HepG2 (cell line): ENCODE measurements around the gene SLC17A9. TPM values are rescaled to one million over a fixed set of nuclear protein-coding genes. Genes with fewer than 3 reads are reported as not detected.
A peak's percentile ranks its signal among the peaks of the same experiment; 100 is the strongest.

Experiments used
- ARID2 ChIP-seq: sonication (generic); formaldehyde crosslinking; IDR thresholded peaks from 2 replicates; pipeline ENCODE4 v1.8.1; 2022; ENCODE audit warnings: mild to moderate bottlenecking, missing genetic modification reagents, borderline replicate concordance
- FOXC1 ChIP-seq: sonication (generic); formaldehyde crosslinking; IDR thresholded peaks from 2 replicates; pipeline ENCODE4 v1.8.0; 2022; ENCODE audit warnings: mild to moderate bottlenecking, missing genetic modification reagents, borderline replicate concordance
- MTA1 ChIP-seq: sonication (generic); formaldehyde crosslinking; IDR thresholded peaks from 2 replicates; pipeline ENCODE4 v1.4.0; 2020; ENCODE audit warnings: missing genetic modification reagents, mild to moderate bottlenecking, borderline replicate concordance
- MYC ChIP-seq: sonication (generic); formaldehyde crosslinking; IDR thresholded peaks from 2 replicates; pipeline ENCODE4 v1.9.0; 2021; ENCODE audit warnings: missing genetic modification reagents, borderline replicate concordance
- NFYB ChIP-seq: sonication (generic); formaldehyde crosslinking; IDR thresholded peaks from 2 replicates; pipeline ENCODE4 v1.4.0; 2020; ENCODE audit warnings: missing genetic modification reagents
- NFYC ChIP-seq: IDR thresholded peaks from 2 replicates; pipeline ENCODE4 v1.6.1; 2016; ENCODE audit warnings: missing genetic modification reagents, missing compliant biosample characterization
- PCBP1 ChIP-seq: fragments of 200-400 bp; formaldehyde crosslinking; IDR thresholded peaks from 2 replicates; pipeline ENCODE4 v1.6.1; 2017; ENCODE audit warnings: mild to moderate bottlenecking, low read depth, low read length, borderline replicate concordance
- PCBP2 ChIP-seq: fragments of 200-400 bp; formaldehyde crosslinking; optimal IDR thresholded peaks from 2 replicates; pipeline ENCODE3; 2018; ENCODE audit warnings: low read length, low read depth; ENCODE audit not compliant: poor library complexity, severe bottlenecking
- RBFOX2 ChIP-seq: fragments of 200-400 bp; formaldehyde crosslinking; IDR thresholded peaks from 2 replicates; pipeline ENCODE4 v1.6.1; 2017; ENCODE audit warnings: low read depth, mild to moderate bottlenecking, low read length
- RFX5 ChIP-seq: IDR thresholded peaks from 2 replicates; pipeline ENCODE4 v1.6.1; 2011; ENCODE audit warnings: low read depth, low read length, improper control_type of control experiment
- ZNF207 ChIP-seq: fragments of 450-650 bp; IDR thresholded peaks from 2 replicates; pipeline ENCODE4 v1.6.1; 2016; ENCODE audit warnings: antibody characterized with exemption, borderline replicate concordance
- ZNF891 ChIP-seq: sonication (generic); formaldehyde crosslinking; IDR thresholded peaks from 2 replicates; pipeline ENCODE4 v1.5.0; 2020; ENCODE audit warnings: mild to moderate bottlenecking, missing genetic modification reagents
- polyA plus RNA-seq, 8 experiments: library from polyadenylated mRNA; depleted of rRNA in 3 of 8; stranded (reverse) in 7 of 8; unstranded in 1 of 8; fragments of >200 nt; fragmentation: Illumina TruSeq in 4 of 8; extraction: Trizol in 4 of 8; gene quantifications; 2 replicates each; pipeline versions ENCODE4 v1.2.1 to v1.2.3, GENCODE V29; 2011 to 2016; ENCODE audit warnings: low read depth in 4 of 8, missing spikeins in 1 of 8, mixed read lengths in 1 of 8; ENCODE audit not compliant: insufficient read depth in 1 of 8
- total RNA-seq, 5 experiments: library from RNA; depleted of rRNA; stranded (reverse); fragments of >200 nt; fragmentation: Illumina TruSeq; extraction: Trizol; gene quantifications; 2 replicates each; pipeline ENCODE4 v1.2.3, GENCODE V29; 2016; ENCODE audit warnings: low read depth in 1 of 5
- TF ChIP-seq, protein P1 (sequence below): sonication (generic); formaldehyde crosslinking; IDR thresholded peaks from 2 replicates; pipeline ENCODE4; 2020; ENCODE audit warnings: missing genetic modification reagents, mild to moderate bottlenecking, borderline replicate concordance
- TF ChIP-seq, protein P2 (sequence below): sonication (generic); formaldehyde crosslinking; IDR thresholded peaks from 2 replicates; pipeline ENCODE4 v1.5.1; 2020; ENCODE audit warnings: mild to moderate bottlenecking, missing genetic modification reagents, borderline replicate concordance
- TF ChIP-seq, protein P3 (sequence below): sonication (generic); formaldehyde crosslinking; IDR thresholded peaks from 2 replicates; pipeline ENCODE4 v1.4.0; 2020; ENCODE audit warnings: missing genetic modification reagents, borderline replicate concordance
- TF ChIP-seq, protein P4 (sequence below): sonication (generic); formaldehyde crosslinking; IDR thresholded peaks from 2 replicates; pipeline ENCODE4 v1.4.0; 2020; ENCODE audit warnings: mild to moderate bottlenecking, missing genetic modification reagents
- TF ChIP-seq, protein P5 (sequence below): sonication (generic); formaldehyde crosslinking; IDR thresholded peaks from 2 replicates; pipeline ENCODE4 v1.8.1; 2023; ENCODE audit warnings: mild to moderate bottlenecking, missing genetic modification reagents

Gene SLC17A9
- total and polyA plus RNA-seq, 2 of the 13 experiments (the other 11 are each of a cell fraction or from before 2014, with no cell fraction given) = 110 to 191 TPM

DNA sequence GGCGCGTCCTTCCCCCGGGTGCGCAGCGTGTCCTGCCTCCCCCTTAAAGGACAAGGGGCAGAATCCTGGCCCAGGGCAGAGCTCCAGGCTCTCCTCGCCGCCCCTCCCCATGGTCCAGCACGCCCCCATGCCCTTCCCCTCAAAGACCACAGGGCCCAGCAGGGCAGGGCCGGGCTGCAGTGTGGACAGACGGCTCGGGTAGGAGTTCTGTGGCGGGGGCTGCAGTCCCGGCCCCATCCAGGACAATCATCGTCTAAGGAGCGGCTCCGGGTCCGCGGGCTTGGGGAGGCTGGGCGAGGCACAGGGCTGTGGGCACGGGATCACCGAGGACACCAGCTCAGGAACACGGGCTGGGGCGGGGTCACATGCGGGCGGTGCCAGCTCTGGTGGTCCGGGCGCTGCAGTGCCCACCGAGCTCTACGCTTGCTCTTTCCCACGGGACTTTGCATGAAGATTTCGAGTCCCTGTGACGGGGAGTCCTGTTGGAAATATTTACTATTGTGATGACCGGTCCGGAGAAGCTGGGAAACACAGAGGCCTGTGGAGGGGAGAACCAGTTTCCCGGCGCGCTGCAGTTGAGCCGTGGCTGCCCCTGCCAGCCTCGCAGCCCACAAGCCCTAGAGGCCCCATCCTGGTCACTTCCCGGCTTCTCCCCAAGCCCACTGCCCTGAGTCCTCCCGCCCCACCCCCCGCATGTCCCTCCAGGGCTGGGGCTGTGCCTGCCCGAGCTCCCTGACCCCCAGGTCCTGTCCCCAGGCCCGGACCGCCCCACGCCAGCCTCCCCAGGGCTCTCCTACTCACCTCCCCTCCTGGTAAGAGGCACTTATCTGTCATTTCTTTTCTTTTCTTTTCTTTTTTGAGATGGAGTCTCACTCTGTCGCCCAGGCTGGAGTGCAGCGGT, 20.6 kb downstream of the SLC17A9 start (continued):
- TF ChIP-seq, protein P1, sequence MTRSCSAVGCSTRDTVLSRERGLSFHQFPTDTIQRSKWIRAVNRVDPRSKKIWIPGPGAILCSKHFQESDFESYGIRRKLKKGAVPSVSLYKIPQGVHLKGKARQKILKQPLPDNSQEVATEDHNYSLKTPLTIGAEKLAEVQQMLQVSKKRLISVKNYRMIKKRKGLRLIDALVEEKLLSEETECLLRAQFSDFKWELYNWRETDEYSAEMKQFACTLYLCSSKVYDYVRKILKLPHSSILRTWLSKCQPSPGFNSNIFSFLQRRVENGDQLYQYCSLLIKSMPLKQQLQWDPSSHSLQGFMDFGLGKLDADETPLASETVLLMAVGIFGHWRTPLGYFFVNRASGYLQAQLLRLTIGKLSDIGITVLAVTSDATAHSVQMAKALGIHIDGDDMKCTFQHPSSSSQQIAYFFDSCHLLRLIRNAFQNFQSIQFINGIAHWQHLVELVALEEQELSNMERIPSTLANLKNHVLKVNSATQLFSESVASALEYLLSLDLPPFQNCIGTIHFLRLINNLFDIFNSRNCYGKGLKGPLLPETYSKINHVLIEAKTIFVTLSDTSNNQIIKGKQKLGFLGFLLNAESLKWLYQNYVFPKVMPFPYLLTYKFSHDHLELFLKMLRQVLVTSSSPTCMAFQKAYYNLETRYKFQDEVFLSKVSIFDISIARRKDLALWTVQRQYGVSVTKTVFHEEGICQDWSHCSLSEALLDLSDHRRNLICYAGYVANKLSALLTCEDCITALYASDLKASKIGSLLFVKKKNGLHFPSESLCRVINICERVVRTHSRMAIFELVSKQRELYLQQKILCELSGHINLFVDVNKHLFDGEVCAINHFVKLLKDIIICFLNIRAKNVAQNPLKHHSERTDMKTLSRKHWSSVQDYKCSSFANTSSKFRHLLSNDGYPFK (CRISPR knock-in tag) = 0 out of 2 replicates have a peak, but pooled peaks have one; percentile 6
- TF ChIP-seq, protein P2, sequence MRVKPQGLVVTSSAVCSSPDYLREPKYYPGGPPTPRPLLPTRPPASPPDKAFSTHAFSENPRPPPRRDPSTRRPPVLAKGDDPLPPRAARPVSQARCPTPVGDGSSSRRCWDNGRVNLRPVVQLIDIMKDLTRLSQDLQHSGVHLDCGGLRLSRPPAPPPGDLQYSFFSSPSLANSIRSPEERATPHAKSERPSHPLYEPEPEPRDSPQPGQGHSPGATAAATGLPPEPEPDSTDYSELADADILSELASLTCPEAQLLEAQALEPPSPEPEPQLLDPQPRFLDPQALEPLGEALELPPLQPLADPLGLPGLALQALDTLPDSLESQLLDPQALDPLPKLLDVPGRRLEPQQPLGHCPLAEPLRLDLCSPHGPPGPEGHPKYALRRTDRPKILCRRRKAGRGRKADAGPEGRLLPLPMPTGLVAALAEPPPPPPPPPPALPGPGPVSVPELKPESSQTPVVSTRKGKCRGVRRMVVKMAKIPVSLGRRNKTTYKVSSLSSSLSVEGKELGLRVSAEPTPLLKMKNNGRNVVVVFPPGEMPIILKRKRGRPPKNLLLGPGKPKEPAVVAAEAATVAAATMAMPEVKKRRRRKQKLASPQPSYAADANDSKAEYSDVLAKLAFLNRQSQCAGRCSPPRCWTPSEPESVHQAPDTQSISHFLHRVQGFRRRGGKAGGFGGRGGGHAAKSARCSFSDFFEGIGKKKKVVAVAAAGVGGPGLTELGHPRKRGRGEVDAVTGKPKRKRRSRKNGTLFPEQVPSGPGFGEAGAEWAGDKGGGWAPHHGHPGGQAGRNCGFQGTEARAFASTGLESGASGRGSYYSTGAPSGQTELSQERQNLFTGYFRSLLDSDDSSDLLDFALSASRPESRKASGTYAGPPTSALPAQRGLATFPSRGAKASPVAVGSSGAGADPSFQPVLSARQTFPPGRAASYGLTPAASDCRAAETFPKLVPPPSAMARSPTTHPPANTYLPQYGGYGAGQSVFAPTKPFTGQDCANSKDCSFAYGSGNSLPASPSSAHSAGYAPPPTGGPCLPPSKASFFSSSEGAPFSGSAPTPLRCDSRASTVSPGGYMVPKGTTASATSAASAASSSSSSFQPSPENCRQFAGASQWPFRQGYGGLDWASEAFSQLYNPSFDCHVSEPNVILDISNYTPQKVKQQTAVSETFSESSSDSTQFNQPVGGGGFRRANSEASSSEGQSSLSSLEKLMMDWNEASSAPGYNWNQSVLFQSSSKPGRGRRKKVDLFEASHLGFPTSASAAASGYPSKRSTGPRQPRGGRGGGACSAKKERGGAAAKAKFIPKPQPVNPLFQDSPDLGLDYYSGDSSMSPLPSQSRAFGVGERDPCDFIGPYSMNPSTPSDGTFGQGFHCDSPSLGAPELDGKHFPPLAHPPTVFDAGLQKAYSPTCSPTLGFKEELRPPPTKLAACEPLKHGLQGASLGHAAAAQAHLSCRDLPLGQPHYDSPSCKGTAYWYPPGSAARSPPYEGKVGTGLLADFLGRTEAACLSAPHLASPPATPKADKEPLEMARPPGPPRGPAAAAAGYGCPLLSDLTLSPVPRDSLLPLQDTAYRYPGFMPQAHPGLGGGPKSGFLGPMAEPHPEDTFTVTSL = no peak
- TF ChIP-seq, protein P3, sequence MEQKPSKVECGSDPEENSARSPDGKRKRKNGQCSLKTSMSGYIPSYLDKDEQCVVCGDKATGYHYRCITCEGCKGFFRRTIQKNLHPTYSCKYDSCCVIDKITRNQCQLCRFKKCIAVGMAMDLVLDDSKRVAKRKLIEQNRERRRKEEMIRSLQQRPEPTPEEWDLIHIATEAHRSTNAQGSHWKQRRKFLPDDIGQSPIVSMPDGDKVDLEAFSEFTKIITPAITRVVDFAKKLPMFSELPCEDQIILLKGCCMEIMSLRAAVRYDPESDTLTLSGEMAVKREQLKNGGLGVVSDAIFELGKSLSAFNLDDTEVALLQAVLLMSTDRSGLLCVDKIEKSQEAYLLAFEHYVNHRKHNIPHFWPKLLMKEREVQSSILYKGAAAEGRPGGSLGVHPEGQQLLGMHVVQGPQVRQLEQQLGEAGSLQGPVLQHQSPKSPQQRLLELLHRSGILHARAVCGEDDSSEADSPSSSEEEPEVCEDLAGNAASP (CRISPR knock-in tag) = no peak
- no peak for TF ChIP-seq PCBP2
- no peak for TF ChIP-seq MYC (CRISPR knock-in tag)
- TF ChIP-seq MTA1 (CRISPR knock-in tag) = no peak
- TF ChIP-seq, protein P4, sequence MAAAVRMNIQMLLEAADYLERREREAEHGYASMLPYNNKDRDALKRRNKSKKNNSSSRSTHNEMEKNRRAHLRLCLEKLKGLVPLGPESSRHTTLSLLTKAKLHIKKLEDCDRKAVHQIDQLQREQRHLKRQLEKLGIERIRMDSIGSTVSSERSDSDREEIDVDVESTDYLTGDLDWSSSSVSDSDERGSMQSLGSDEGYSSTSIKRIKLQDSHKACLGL = no peak
- TF ChIP-seq ARID2 (CRISPR knock-in tag) = no peak
- no peak for TF ChIP-seq RFX5
- no peak for TF ChIP-seq PCBP1
- no peak for TF ChIP-seq NFYC
- 0 out of 2 replicates have a peak, but pooled peaks have one; percentile 9 for TF ChIP-seq ZNF891
- no peak for TF ChIP-seq NFYB (CRISPR knock-in tag)
- TF ChIP-seq FOXC1 (CRISPR knock-in tag) = no peak
- TF ChIP-seq, protein P5, sequence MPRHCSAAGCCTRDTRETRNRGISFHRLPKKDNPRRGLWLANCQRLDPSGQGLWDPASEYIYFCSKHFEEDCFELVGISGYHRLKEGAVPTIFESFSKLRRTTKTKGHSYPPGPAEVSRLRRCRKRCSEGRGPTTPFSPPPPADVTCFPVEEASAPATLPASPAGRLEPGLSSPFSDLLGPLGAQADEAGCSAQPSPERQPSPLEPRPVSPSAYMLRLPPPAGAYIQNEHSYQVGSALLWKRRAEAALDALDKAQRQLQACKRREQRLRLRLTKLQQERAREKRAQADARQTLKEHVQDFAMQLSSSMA = no peak
- no peak for TF ChIP-seq ZNF207
- 0 out of 2 replicates have a peak, but pooled peaks have one; percentile 25 for TF ChIP-seq RBFOX2
